Stimulated activated CD4-positive, alpha-beta T cell treated with anti-CD3 and anti-CD28 coated beads, Interleukin-12 subunit alpha, Interleukin-12 subunit beta, amount 100 ng/mL, for 24 hours (primary cell): Measurements from ENCODE around the gene TMEM147.
"Not testable (repeated sequence)": the region's sequence is repeated elsewhere in the genome, so short reads cannot be mapped to it uniquely, and the experiment has no call there.

Source experiments
- DNase-seq, 2 experiments: peaks; one replicate each; pipeline ENCODE4 v3.0.0-alpha.2; 2020; ENCODE audit warnings: low read depth in 2 of 2

The TMEM147 gene

DNA sequence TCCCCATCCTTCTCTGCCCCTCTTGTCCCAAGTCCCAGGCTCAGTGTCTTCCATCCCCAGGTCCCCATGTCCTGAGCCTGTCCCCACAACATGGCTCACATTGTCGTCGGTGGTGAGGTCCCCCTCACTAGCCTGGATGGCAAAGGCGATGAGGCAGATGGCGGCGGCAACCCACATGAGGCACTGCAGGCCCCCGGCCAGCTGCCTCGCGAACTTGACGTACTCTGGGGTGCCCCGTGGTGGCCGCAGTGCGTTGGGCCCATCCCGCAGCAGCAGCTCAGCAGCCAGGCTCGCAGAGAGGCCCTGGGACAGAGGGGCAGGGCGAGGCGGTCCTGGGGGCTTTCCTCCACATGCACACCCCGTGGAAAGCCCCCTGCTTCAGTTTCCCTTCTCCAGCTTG lies 16.9 kb downstream of the TMEM147 start:
- no peak for DNase-seq

GRCh38 chr19:35562776-35563175 lies 17.4 kb downstream of the TMEM147 start:
- no peak for DNase-seq

DNA sequence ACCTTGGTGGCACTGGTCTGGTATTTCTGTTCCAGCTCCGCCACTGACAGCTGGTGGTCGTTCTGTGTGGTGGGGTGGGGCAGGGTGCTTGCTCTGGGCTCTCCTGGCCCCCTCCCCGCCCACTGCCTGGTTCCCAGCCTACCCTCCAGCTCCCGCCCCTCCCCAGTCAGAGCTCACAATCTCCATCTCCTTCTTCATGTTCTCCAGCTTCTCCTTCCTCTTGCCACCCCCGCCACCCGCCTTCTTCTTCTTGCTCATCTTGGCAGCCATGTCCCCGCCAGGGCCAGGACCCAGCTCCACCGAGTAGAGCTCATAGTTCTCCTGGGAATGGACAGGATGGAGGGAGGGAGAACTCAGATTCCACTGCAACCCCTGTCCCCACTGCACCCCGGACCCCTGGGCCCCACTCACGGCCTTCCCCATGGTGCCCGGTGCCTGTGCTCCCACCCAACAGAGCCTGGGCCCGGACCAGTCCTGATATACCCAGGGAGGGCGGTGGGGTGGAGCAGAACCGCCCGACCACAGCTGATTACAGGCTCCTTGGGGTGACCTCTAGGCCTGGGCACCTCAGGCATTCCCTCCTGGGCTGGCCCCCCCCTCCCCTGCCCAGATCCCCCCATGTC lies 17.9 kb downstream of the TMEM147 start, which contains the start of gene ATP4A:
TSS of gene ATP4A (minus strand) at position 452 of the 623 bp plus-strand sequence. CDS start at position 423, 29 bp downstream.
- DNase-seq: no peak

DNA sequence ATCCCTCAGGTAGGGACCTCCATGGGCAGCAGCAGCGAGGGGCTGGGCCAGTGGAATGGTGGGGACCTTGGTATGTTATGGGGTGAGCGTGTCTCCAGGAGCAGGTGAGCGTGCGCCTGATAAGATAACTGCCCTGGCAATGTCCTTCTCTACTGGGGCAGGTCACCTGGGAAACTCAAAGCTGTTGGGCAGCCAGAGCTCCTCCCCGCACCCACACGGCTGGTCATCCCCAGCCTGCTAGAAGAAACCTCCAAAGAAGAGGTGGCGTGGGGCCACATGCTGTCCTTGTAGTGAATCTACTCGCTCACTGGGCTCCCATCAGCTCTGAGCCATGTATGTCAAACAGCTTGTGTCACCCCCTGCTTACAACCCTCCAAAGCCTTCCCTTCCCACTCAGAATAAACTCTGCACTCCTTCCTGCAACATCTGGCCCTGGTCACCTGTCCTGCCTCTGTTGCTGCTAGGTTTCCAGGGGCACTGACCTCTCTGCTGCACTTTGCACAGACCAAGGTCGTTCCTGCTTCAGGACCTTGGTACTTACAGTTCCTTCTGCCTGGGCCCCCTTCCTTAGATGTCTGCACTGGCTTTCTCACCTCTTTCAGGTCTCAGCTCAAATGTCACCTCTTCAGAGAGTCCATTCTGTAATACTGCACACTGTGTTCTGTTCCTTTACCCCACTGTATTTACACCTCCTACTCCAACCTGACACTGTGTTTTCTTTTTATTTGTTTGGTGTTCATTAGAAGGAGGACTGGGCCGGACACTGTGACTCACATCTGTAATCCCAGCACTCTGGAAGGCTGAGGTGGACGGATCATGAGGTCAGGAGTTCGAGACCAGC lies 19.8 kb downstream of the TMEM147 start:
- DNase-seq: no peak

DNA sequence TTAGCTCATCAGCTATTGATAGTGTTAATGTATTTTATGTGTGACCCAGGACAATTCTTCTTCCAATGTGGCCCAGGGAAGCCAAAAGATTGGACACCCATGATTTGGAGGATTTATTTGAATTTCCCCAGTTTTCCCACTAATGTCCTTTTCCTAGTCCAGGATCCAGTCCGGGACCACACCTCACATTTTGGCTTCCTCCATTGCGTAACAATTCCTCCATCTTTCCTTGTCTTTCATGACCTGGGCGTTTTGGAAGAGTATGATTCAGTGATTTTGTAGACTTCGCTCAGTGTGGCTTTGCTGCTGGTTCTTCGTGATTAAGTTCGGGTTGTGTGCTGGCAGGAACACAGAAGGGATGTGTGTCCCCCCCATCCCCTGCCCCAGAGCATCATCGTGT lies 21.3 kb downstream of the TMEM147 start:
- DNase-seq: no peak

- no peak for DNase-seq
Measured at GRCh38 chr19:35569281-35569781, 23.9 kb downstream of the TMEM147 start.

DNA sequence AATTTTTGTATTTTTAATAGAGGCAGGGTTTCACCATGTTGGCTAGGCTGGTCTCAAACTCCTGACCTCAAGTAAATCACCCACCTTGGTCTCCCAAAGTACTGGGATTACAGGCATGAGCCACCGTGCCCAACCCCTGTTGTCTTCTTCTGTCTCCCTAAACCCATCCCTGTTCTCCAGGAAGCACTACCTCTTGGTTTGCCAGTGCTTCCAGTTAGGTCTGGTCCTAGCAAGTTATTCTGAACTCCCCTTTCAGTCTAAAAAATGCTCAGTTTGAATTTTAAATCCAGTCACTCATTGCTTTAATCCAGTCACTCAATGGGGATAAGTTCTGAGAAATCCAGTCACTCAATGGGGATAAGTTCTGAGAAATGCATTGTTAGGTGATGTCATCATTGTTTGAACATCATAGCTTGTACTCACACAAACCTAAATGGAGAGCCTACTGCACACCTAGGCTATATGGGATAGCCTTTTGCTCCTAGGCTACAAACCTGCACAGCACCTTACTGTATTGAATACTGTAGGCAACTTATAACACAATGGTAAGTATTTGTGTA lies 26.1 kb downstream of the TMEM147 start:
- no peak for DNase-seq

DNA sequence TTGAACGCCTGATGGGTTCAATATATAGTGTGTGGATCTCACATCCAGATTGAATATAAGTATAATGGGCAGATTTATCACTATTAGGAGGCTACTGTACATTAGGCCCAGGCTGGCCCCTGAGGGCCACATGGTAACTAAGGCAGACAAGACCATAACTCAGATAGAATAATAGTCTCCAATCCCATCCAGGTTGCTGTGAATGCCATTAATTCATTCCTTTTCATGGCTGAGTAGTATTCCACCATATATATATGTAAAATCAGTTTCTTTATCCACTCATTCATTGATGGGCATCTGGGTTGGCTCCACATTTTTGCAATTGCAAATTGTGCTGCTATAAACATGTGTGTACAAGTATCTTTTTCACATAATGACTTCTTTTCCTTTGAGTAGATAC lies 32.5 kb downstream of the TMEM147 start:
- DNase-seq: no peak

- no peak for DNase-seq
Measured at GRCh38 chr19:35578707-35579106, 33.3 kb downstream of the TMEM147 start.

DNA sequence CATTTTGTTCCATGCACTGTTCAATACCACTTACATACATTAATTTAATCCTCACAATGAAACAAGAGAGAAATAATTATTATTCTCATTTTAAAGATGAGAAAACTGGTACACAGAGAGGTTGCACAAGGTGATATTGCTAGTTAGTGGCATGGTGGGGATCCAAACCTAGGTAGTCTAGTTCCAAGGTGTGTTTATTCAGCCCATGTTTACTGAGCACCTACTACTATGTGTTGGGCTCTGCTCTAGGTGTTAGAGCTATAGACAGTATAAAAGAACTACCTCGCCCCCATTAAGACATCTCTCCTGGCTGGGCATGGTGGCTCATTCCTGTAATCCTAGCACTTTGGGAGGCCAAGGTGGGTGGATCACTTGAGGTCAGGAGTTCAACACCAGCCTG lies 37.3 kb downstream of the TMEM147 start:
- no peak for DNase-seq

GRCh38 chr19:35585848-35586247 lies 40.4 kb downstream of the TMEM147 start, which contains the start of gene PMIS2:
Gene PMIS2, plus strand, starts transcription at chr19:35586173. Its CDS starts 87 bp downstream, at chr19:35586260.
- peak in 1 of 2 experiments; percentile 20 for DNase-seq

DNA sequence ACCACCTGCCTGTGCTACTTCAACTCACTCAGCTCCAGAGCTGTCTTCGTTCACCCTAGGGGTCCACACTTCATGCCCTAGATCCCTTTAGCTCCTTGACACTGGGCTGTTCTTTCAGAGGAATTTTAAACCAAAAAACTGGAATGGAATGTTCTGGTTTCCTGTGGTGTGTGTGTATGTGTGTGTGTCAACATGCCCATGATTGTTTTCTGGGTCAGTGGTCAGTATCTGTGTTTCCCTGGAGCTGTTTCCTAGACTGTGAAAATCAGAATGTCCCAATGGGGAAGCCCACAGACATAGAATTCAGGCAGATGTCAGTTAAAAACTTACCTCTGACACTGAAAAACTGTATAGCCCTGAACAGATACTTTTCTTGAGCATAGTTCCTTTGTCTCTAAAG lies 41.9 kb downstream of the TMEM147 start:
- DNase-seq: no peak

GRCh38 chr19:35590875-35591274 lies 45.4 kb downstream of the TMEM147 start:
- no peak for DNase-seq

DNA sequence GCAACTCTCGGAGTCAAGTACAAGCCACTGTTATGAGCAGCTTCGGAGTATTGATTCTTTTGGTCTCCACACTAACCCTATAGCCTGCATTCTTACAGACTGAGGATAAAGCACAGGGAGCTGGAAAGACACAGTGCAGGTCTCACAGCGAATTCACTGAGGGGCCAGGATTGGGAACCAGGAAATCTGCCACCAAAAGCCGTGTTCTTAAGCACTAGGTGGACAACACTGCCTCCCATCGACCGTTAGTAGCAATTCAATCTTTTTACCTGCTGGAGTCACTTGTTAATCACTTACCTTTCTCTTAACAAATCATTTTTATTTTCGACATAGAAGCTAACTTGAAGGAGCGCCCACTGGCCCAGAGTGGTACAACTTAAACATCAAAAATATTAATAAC lies 46.8 kb downstream of the TMEM147 start:
- DNase-seq: no peak

- DNase-seq: not testable (repeated sequence)
Measured at GRCh38 chr19:35595026-35595425, 49.6 kb downstream of the TMEM147 start.

- no peak for DNase-seq
Measured at GRCh38 chr19:35595928-35596327, 50.5 kb downstream of the TMEM147 start.

DNA sequence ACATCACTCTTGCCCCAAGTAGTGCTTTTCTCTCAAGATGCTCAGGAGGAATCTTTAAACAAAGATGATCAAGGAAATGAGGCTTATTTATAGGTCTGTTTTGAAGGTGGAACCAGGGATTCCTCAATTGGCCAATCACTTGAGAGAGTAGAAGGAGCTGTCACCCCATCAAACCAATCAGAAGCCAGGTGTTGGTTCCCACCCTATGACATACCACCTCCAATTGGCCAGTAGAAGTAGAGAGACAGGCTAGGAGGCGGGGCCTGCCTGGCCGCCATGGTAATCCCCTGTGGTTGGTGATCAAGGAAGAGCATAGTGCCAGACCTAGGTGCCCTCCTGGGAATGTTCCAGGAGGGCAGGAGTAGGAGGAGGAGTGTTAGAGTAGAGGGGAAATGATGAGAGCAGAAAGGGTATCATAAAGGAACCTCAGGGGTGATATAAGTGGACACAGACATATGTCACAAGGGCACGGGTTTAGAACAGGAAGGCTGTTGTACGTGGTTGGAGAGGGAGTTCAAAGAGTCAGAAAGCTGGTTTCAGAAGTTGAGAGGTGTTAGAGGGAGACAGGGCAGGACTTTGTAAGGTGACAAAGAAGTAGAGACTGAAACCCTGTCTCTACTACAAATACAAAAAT lies 51.1 kb downstream of the TMEM147 start:
- DNase-seq: no peak
